AG08396 (cell line): ENCODE data around the gene NELFE.
A peak's percentile ranks its signal among the peaks of the same experiment; 100 is the strongest.
"Not testable (repeated sequence)": the region's sequence is repeated elsewhere in the genome, so short reads cannot be mapped to it uniquely, and the experiment has no call there.

Experiments
- DNase-seq: peaks from one replicate; pipeline ENCODE4 v3.0.0; 2012; ENCODE audit warnings: low spot score, mixed read lengths

Gene NELFE

DNA sequence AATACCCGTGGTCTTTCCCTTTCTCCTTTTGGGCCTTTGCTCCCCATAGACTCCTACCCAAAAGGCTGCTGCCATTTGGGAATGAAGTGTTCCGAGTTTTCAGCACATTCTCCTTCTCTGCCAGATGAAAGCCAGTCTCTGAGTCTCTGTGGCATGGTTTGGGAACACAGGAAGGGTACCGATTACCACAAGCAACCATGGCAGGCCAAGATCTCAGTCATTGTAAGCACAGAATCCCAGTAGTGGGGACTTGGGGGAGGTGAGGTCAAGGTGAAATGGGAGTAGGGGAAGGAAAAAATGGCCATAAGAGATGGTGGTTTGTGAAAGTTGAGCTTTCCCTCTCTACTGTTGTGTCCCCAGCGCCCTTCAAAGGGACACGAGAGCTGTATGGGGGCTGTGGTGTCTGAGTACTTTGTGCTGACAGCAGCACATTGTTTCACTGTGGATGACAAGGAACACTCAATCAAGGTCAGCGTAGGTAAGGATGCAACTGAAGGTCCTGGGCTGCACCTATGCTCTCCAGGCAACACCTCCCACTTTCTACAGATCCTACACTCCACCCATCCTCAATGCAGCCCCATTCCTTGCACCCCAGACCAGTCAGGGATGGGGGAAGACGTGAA is 8.7 kb downstream of the NELFE start:
- DNase-seq = no peak

DNA sequence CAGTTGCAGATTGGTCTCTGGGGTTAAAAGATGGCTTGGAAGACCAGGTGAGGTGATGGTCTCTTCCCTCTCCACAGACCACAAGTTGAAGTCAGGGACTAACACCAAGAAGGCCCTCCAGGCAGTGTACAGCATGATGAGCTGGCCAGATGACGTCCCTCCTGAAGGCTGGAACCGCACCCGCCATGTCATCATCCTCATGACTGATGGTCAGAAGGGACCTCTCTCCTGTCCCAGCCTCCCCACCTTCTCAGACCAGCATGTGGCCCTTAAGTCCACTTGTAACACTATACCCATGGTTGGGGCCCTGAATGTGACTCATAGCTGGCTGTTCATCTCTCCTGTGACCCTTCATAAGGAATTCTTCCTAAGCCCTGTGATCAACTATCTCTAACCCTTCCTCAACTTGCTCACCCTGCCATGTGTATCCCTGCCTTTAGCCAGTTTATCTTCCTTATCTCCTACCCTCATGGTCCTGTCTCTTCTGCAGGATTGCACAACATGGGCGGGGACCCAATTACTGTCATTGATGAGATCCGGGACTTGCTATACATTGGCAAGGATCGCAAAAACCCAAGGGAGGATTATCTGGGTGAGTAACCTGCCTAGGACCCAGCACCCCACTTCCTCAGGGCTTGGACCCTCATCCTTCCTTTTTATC is 9.9 kb downstream of the NELFE start:
- DNase-seq = no peak

DNA sequence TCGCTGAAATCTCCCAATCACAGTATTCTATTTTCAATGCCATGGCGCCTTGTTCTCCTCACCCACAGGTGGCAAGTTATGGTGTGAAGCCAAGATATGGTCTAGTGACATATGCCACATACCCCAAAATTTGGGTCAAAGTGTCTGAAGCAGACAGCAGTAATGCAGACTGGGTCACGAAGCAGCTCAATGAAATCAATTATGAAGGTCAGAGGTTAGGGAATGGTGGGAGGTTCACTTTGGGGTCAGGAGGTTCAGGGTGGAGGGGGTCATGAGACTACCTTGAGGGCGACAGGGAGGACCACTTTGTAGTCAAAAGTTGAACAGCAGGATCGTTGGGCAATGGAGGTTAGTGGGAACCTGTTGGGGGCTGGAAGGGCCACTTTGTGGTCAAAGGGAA is 10.5 kb downstream of the NELFE start:
- DNase-seq = no peak

DNA sequence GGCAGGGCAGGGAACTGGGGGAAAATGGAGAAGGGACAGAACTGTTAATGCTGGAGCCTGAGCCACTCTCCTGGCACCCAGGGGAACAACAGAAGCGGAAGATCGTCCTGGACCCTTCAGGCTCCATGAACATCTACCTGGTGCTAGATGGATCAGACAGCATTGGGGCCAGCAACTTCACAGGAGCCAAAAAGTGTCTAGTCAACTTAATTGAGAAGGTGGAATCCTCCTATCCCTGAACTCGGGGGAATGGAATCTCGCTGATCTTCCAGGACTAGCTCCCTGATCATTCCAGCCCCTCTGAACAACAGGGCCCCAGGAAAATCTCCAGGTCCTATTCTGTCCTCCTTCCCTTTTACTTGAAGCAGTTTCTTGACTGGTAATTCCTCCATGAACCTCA is 10.9 kb downstream of the NELFE start:
- DNase-seq = no peak

DNA sequence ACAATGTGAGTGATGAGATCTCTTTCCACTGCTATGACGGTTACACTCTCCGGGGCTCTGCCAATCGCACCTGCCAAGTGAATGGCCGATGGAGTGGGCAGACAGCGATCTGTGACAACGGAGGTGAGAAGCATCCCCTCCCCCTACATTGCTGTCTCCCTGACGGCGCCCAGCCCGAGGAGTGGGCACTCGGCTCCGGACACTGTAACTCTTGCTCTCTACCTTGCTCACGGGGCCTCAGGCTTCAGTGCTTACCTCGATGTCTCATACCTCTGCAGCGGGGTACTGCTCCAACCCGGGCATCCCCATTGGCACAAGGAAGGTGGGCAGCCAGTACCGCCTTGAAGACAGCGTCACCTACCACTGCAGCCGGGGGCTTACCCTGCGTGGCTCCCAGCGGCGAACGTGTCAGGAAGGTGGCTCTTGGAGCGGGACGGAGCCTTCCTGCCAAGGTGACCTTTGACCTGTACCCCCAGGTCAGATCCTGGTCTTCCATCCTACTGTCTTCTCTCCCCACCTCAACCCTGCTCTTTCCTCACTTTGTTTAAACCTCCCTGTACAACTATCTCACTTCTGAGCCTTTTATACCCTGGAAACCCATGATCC is 11.6 kb downstream of the NELFE start:
- no peak for DNase-seq

DNA sequence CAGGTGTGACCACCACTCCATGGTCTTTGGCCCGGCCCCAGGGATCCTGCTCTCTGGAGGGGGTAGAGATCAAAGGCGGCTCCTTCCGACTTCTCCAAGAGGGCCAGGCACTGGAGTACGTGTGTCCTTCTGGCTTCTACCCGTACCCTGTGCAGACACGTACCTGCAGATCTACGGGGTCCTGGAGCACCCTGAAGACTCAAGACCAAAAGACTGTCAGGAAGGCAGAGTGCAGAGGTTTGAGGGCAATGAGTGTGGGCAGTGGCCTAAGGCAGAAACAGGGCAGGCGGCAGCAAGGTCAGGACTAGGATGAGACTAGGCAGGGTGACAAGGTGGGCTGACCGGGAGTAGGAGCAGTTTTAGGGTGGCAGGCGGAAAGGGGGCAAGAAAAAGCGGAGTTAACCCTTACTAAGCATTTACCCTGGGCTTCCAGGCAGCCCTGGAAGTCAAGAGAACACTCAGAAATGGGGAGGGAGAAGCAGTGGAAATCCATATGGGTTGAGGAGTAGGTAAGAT is 12.3 kb downstream of the NELFE start:
- DNase-seq = no peak

DNA sequence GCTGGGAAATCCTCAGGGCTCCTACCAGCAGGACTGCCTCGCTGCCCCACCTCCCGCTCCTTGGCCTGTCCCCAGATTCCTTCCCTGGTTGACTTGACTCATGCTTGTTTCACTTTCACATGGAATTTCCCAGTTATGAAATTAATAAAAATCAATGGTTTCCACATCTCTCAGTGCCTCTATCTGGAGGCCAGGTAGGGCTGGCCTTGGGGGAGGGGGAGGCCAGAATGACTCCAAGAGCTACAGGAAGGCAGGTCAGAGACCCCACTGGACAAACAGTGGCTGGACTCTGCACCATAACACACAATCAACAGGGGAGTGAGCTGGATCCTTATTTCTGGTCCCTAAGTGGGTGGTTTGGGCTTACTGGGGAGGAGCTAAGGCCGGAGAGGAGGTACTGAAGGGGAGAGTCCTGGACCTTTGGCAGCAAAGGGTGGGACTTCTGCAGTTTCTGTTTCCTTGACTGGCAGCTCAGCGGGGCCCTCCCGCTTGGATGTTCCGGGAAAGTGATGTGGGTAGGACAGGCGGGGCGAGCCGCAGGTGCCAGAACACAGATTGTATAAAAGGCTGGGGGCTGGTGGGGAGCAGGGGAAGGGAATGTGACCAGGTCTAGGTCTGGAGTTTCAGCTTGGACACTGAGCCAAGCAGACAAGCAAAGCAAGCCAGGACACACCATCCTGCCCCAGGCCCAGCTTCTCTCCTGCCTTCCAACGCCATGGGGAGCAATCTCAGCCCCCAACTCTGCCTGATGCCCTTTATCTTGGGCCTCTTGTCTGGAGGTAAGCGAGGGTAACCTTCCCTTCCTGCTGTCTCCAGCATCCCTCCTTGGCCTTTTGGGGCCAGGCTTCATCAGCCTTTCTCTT is 13.0 kb downstream of the NELFE start, which contains the start of gene CFB:
CFB (plus strand) TSS at position 589 of the 863 bp plus-strand sequence; CDS start at position 716, 127 bp downstream.
- peak; percentile 88 for DNase-seq

DNA sequence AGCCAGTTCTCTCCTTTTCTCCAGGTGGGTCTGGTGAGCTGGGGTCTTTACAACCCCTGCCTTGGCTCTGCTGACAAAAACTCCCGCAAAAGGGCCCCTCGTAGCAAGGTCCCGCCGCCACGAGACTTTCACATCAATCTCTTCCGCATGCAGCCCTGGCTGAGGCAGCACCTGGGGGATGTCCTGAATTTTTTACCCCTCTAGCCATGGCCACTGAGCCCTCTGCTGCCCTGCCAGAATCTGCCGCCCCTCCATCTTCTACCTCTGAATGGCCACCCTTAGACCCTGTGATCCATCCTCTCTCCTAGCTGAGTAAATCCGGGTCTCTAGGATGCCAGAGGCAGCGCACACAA is 13.6 kb downstream of the NELFE start:
- no peak for DNase-seq

DNA sequence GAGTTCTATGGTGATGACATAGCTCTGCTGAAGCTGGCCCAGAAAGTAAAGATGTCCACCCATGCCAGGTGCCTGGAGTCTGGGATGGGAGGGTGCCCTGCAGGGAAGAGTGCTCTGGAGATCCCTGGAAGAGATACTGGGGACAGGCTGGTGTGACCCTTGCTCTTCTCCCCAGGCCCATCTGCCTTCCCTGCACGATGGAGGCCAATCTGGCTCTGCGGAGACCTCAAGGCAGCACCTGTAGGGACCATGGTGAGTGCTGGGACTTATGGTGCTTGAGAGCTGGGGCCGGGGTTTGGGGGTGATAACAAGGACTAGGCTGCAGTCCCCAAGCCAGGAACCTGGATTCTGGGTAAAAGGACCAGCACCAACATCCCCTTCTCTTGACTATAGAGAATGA is 15.0 kb downstream of the NELFE start:
- DNase-seq = no peak

DNA sequence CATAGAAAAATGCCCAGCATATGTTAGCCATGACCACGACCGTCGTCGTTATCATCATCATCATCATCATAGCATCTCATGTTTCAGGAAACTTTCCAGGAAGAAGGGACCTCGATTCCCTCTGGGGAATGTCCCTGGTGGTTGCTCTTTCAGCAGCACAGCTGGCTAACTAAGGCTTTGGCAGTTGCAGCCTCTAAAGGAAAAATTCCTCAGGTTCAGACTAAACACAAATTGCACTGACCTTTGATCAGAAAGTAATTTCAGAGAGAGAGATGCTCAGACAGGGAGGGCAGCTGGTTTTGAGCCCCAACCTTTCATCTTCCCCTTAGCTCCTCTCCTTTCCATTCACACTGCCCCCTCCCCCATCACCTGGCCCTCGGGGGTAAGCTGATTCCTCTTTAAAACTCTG is 18.5 kb downstream of the NELFE start:
- peak; percentile 42 for DNase-seq

DNA sequence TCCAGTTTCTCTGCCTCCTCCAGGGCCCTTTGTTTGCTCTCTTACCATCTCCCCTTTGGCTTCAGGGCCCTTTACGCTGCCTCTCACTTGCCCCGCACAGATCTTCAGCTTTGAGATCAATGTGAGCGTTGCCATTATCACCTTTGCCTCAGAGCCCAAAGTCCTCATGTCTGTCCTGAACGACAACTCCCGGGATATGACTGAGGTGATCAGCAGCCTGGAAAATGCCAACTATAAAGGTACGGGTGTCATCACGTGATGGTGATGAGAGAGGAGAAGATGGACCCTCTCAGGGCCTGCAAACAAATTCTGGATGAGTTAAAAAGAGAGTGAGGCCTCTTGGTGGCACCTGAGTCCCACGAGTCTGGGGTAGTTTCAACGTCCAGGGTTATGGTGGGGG is 22.9 kb downstream of the NELFE start:
- DNase-seq = no peak

DNA sequence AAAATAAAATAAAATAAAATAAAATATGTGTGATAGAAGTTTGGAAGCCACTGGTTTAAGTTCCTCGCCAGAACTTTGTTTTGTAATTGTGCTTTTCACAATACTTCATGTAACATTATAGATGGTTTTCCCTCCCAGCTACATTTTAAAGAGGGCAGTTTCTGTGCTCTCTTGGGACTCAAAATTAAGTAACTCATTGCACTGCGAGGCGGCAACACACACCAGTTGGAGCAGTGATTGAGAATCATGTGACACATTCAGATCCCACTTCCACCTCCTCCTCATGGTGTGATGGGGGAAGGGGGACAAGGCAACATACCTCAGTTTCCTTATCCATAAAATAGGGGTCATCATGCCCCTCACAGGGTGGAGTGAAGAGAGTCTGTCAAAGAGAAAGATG is 23.8 kb downstream of the NELFE start:
- DNase-seq = no peak

DNA sequence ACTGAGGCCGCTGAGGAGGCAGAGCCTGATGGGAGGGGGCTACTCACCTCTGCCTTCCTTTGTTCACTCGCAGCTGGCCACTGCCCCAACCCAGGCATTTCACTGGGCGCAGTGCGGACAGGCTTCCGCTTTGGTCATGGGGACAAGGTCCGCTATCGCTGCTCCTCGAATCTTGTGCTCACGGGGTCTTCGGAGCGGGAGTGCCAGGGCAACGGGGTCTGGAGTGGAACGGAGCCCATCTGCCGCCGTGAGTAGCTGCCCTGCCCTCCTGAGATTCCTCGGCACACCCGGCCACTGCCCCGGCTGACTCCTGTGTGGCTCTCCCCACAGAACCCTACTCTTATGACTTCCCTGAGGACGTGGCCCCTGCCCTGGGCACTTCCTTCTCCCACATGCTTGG is 25.2 kb downstream of the NELFE start:
- no peak for DNase-seq

DNA sequence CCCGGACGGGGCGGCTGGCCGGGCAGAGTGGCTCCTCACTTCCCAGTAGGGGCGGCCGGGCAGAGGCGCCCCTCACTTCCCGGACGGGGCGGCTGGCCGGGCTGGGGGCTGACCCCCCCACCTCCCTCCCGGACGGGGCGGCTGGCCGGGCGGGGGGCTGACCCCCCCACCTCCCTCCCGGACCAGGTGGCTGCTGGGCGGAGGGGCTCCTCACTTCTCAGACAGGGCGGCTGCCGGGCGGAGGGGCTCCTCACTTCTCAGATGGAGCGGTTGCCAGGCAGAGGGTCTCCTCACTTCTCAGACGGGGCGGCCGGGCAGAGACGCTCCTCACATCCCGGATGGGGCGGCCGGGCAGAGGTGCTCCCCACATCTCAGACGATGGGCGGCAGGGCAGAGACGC is 26.6 kb downstream of the NELFE start:
- not testable (repeated sequence) for DNase-seq

DNA sequence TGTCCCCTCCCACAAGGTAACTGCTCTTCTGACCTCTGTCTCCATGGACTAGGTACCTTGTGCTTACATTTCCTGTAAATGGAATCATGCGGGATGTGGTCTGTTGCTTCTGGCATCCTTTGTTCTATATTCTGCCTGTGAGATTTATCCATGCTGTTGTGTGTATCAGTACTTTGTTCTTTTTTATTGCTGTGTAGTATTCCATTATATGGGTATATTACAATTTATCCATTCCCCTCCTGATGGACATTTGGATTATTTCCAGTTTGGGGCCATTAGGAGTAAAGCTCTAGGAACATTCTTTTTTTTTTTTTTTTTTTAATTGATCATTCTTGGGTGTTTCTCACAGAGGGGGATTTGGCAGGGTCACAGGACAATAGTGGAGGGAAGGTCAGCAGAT is 27.8 kb downstream of the NELFE start:
- DNase-seq = no peak

DNA sequence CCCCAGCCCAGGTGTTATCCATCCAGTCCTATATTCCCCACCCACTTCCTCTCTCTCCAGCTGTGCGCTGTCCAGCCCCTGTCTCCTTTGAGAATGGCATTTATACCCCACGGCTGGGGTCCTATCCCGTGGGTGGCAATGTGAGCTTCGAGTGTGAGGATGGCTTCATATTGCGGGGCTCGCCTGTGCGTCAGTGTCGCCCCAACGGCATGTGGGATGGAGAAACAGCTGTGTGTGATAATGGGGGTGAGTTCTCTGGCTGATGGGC is 30.2 kb downstream of the NELFE start:
- no peak for DNase-seq

DNA sequence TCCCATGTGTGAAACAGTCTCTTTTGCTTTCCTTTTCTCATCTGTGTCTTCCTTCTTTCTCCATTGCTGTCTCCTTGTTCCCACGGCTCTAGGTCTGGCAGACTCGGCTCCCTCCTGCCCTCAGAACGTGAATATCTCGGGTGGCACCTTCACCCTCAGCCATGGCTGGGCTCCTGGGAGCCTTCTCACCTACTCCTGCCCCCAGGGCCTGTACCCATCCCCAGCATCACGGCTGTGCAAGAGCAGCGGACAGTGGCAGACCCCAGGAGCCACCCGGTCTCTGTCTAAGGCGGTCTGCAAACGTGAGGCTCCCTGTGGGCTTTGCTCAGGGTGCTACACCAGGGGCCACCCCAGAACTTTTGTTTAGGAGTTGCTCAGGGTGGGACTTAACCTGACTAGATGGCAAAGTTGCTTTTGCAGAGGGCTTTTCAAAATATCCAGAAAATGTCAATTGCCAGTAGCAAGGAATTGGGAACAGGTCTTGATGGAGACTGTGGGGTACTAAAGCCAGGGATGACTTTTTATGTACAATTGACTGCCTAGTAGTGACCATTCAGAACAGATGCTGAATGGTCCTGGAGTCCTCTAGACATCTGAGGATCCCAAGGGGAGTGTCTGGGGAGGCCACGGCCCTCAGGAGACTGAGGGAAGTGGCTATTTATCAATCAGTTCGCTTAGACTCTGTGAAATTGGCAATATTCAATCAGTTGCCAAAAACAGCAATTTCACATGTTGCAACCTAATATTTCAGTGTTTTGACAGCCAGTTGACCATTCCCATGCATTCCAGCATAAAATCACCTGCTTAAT is 30.7 kb downstream of the NELFE start:
- no peak for DNase-seq

DNA sequence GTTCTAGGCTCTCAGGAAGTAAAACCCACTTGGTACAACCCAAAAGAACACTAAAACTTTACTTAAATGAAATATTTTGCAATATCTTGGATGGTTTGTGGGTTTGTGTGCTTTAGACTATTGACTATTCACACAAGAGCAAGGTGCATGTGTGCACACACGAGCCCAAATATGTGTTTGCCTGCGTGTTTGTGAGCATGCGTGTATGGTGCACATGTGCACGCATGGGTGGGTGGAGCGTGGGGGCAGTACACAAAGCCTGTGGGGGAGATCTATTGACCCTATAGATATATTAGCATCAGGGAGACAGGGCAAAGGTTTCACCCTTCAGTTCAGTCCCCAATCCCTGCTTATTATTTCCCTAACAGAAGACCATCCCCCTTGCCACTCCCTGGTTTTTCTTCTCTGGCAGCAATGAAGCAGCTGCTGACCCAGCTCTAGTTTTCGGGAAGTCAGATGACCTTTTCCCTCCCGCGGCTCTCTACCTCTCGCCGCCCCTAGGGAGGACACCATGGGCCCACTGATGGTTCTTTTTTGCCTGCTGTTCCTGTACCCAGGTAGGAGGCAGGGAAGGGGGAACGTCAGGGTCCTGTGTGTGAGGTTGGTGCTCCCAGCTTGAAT is 31.4 kb downstream of the NELFE start, which contains the start of gene C2:
C2 (plus strand) TSS at position 476 of the 621 bp plus-strand sequence; CDS start at position 512, 36 bp downstream.
- DNase-seq = no peak

DNA sequence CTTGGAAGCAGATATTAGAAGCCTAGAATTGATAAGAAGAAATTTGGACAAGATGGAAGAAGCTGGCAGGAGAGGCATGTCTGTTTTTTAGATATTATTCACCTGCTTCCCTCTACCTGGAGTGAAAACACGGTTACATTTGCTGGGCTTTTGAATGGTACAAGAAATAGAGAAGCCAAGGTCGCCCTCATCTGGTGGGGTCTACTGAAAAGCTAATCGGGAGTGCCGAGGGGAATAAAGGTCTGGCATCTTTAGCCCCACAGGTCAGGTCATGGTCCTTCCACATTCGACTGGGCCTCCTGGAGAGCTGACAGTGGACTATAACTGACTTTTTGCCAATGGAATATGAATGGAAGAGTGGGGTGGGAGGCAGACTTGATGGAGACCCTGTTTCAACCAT is 35.8 kb downstream of the NELFE start:
- no peak for DNase-seq

DNA sequence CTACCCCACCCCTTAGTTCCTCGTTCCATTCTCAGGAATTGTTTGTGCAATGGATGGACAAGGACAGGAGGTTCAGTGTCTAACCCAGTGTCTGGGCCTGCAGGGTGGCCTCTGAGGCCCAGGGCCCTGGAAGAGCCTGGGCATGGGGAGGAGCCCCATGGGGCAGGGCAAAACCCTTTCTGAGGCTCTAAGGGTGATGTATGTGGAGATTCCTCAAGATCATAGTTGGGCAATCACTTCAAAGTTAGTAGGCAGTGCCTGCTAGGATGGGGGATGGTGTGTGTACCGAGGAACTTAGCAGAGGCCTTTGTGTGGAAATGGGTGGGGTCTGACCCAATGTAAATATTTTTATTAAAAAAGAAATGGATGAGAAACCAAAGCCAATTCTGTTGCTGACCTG is 38.0 kb downstream of the NELFE start:
- no peak for DNase-seq

DNA sequence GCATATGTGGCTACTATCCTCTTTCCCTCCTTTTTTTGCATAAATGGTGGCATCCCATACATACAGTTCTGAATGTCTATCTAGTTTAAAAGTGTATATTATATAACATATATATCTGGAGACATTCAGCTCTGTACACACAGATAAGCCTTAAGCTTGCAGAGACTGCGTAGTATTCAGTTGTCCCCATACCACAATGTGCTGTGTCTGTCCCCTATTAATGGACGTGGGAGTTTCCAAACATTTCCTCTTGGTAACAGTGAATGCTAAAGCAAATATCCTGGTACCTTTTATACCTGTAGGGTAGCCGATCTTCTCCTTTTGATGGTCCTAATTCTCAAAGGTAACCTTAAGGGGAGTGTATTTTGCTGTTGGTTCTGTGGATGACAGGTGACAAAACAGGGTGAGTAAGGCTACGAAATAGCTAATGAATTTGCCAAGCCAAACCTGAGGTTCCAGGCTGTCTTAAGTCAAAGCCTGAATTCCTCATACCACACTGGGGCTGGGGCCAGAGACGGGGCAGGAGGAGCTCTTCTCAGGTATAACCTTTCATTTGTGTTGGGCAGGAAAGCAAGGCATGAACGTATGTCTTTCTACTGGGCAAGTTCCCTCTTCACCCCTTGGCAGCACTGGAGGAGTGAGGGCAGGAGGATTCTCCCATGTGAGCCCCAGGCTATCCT is 39.0 kb downstream of the NELFE start:
- no peak for DNase-seq
